ENCODE results near the gene ZNF501.

ZNF501 gene

DNA sequence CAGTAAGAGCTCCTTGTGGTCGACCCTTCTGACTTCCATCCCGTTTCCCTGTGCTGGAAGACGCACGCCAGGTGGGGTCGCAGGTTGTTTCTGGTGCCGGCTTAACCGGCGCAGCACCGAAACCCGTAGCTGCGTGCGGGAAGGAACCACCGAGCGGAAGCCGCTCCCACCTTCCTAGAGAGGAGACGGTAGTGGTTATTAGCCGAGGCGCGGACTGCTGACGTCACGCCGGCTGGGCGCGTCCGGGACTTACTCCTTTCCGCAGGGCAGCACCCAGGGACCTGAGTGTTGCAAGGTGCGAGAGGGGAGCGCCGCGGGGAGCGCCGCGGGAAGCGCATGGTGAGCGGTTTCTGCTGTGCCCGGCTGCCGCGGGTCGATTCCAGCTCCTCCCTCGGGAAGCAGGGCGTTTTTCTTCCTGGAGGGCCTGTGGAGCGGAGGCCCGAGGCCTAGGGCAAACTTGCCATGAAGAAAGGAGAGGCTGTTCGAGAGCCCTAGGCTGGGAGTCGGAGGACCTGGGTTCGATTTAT, at the start of gene ZNF501:
ZNF501 (plus strand) TSS at position 252 of the 527 bp plus-strand sequence. CDS start 4,787 bp downstream, outside the sequence.
- H3K4me3 ChIP-seq (ENCODE audit: low read depth, low read length) = peak within 1 kb of the TSS; percentile 85
- peaks cover 75% of the 10 kb centered on the region for H3K9me3 ChIP-seq (ENCODE audit: control insufficient read depth, insufficient read depth, low read length)
- peak within 1 kb of the TSS; percentile 39 for H3K27ac ChIP-seq (ENCODE audit: low read depth, low read length)
- H3K9ac ChIP-seq (ENCODE audit: low read depth, low read length) = peak within 1 kb of the TSS; percentile 77
- no peaks in the 10 kb centered on the region for H3K4me1 ChIP-seq (ENCODE audit: control insufficient read depth, insufficient read depth, low read length)
- peaks cover 32% of the 10 kb centered on the region for H3K36me3 ChIP-seq (ENCODE audit: control insufficient read depth, insufficient read depth, low read length)
- H3K27me3 ChIP-seq (ENCODE audit: control insufficient read depth, insufficient read depth, low read length) = no peaks in the 10 kb centered on the region

GRCh38 chr3:44680921-44681455, 48.4 kb upstream of the ZNF501 start:
- Histone ChIP-seq H3K27me3 (ENCODE audit: control insufficient read depth, insufficient read depth, low read length) (no peaks in the 10 kb centered on the region), H3K27ac (ENCODE audit: low read depth, low read length) (no peak overlapping the region), H3K9me3 (ENCODE audit: control insufficient read depth, insufficient read depth, low read length) (peaks cover 21% of the 10 kb centered on the region), H3K4me3 (ENCODE audit: low read depth, low read length) (no peak overlapping the region), H3K4me1 (ENCODE audit: control insufficient read depth, insufficient read depth, low read length) (no peaks in the 10 kb centered on the region), H3K9ac (ENCODE audit: low read depth, low read length) (no peak overlapping the region), H3K36me3 (ENCODE audit: control insufficient read depth, insufficient read depth, low read length) (no peaks in the 10 kb centered on the region)

DNA sequence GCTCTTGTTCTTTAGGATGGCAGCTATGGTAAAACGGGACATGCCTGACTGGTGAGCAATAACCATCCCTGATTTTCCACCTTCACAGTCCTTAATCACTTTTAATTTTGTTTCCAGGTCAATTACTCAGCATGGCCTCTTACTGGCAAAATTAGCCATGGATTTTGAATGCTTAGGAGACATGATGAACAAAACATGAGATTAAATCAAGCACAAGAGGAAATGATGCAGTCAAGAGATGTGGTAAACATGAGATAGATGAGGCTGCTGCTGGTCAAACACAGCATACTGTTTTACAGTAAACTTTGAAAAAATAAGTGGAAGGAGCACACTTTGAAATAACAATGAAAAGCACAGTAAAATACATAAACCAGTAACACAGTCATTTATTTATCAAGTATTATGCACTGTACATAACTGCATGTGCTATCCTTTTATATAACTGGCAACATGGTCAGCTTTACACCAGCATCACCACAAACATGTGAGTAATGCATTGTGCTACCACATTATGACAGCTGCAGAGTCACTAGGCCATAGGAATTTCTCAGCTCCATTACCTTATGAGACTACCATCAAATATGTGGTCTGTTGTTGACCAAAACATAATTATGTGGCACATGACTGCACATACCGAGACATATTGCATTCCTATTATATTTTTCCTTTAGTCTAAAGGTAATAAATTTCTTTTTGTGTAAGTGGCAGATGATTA, 47.1 kb upstream of the ZNF501 start:
- H3K9me3 ChIP-seq (ENCODE audit: control insufficient read depth, insufficient read depth, low read length) = peaks cover 28% of the 10 kb centered on the region
- H3K27ac ChIP-seq (ENCODE audit: low read depth, low read length) = no peak overlapping the region
- H3K36me3 ChIP-seq (ENCODE audit: control insufficient read depth, insufficient read depth, low read length) = no peaks in the 10 kb centered on the region
- no peaks in the 10 kb centered on the region for H3K27me3 ChIP-seq (ENCODE audit: control insufficient read depth, insufficient read depth, low read length)
- H3K4me1 ChIP-seq (ENCODE audit: control insufficient read depth, insufficient read depth, low read length) = no peaks in the 10 kb centered on the region
- no peak overlapping the region for H3K4me3 ChIP-seq (ENCODE audit: low read depth, low read length)
- no peak overlapping the region for H3K9ac ChIP-seq (ENCODE audit: low read depth, low read length)

GRCh38 chr3:44685128-44685800, 44.2 kb upstream of the ZNF501 start:
- H3K27me3 ChIP-seq (ENCODE audit: control insufficient read depth, insufficient read depth, low read length) = no peaks in the 10 kb centered on the region
- no peak overlapping the region for H3K27ac ChIP-seq (ENCODE audit: low read depth, low read length)
- H3K4me3 ChIP-seq (ENCODE audit: low read depth, low read length) = peak overlapping the region; percentile 80
- no peaks in the 10 kb centered on the region for H3K4me1 ChIP-seq (ENCODE audit: control insufficient read depth, insufficient read depth, low read length)
- H3K9me3 ChIP-seq (ENCODE audit: control insufficient read depth, insufficient read depth, low read length) = peaks cover 44% of the 10 kb centered on the region
- peak overlapping the region; percentile 48; the same call in 1 of the 2 replicates for H3K9ac ChIP-seq (ENCODE audit: low read depth, low read length)
- H3K36me3 ChIP-seq (ENCODE audit: control insufficient read depth, insufficient read depth, low read length) = no peaks in the 10 kb centered on the region

GRCh38 chr3:44687898-44688297, 41.5 kb upstream of the ZNF501 start:
- Histone ChIP-seq H3K27ac (ENCODE audit: low read depth, low read length) (no peak overlapping the region), H3K36me3 (ENCODE audit: control insufficient read depth, insufficient read depth, low read length) (no peaks in the 10 kb centered on the region), H3K9me3 (ENCODE audit: control insufficient read depth, insufficient read depth, low read length) (peaks cover 40% of the 10 kb centered on the region)

DNA sequence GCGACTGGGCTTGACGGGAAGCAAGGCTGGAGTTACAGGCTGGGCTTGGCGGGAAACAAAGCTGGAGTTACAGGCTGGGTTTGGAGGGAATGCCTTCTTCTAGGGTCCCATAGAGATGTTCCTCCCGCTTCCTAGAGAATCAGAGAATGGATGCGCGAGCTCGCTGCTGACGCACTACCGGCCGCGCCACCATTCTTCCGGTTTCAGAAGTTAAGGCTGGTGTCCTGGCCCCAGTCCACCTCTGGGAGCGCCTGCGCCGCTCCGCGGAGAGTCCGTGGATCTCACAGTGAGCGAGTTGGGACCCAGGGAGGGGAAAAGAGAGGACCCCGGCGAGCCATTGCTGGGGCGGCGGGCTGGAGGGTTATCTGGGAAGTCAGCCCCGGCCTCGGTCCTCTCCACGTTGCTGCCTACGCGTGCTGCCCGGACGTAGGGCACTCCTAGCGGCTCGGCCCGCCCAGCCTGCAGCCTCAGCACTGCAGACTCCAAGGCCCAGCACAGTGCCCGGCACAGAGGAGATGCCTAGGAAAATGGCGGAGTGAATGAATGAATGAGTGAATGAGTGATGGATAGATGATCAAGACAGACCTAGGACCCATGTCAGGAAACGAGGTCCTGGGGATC, 16.9 kb upstream of the ZNF501 start, which contains the start of gene ZNF502:
ZNF502 (plus strand) TSS at position 206 of the 621 bp plus-strand sequence. CDS start 7,602 bp downstream, outside the sequence.
- peak within 1 kb of the TSS; percentile 90 for H3K4me3 ChIP-seq (ENCODE audit: low read depth, low read length)

More at GRCh38 chr3:44687898-44688297, 41.5 kb upstream of the ZNF501 start:
- Histone ChIP-seq H3K9ac (ENCODE audit: low read depth, low read length) (no peak overlapping the region), H3K4me1 (ENCODE audit: control insufficient read depth, insufficient read depth, low read length) (no peaks in the 10 kb centered on the region), H3K27me3 (ENCODE audit: control insufficient read depth, insufficient read depth, low read length) (no peaks in the 10 kb centered on the region), H3K4me3 (ENCODE audit: low read depth, low read length) (no peak overlapping the region)

DNA sequence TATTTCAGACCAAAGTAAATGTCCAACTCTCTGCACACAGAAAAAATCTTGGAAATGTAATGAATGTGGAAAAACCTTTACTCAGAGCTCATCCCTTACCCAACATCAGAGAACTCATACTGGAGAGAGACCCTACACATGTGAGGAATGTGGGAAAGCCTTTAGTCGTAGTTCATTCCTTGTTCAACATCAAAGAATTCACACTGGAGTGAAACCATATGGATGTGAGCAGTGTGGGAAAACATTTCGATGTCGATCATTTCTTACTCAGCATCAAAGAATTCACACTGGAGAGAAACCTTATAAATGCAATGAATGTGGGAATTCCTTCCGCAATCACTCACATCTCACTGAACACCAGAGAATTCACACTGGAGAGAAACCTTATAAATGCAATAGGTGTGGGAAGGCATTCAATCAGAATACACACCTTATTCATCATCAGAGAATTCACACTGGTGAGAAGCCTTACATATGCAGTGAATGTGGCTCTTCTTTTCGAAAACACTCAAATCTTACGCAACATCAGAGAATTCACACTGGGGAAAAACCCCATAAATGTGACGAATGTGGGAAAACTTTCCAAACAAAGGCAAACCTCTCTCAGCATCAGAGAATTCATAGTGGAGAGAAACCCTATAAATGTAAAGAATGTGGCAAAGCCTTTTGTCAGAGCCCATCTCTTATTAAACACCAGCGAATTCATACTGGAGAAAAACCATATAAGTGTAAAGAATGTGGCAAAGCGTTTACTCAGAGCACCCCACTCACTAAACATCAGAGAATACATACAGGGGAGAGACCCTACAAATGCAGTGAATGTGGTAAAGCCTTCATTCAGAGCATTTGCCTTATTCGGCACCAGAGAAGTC, 8.0 kb upstream of the ZNF501 start:
- Histone ChIP-seq H3K9ac (ENCODE audit: low read depth, low read length) (no peak overlapping the region), H3K4me3 (ENCODE audit: low read depth, low read length) (peak overlapping the region; percentile 12; the same call in 1 of the 2 replicates), H3K27me3 (ENCODE audit: control insufficient read depth, insufficient read depth, low read length) (no peaks in the 10 kb centered on the region), H3K27ac (ENCODE audit: low read depth, low read length) (no peak overlapping the region), H3K9me3 (ENCODE audit: control insufficient read depth, insufficient read depth, low read length) (peaks cover 87% of the 10 kb centered on the region), H3K36me3 (ENCODE audit: control insufficient read depth, insufficient read depth, low read length) (peaks cover 27% of the 10 kb centered on the region), H3K4me1 (ENCODE audit: control insufficient read depth, insufficient read depth, low read length) (no peaks in the 10 kb centered on the region)

More for the DNA sequence above, 16.9 kb upstream of the ZNF501 start, which contains the start of gene ZNF502:
- Histone ChIP-seq H3K4me1 (ENCODE audit: control insufficient read depth, insufficient read depth, low read length) (no peaks in the 10 kb centered on the region), H3K36me3 (ENCODE audit: control insufficient read depth, insufficient read depth, low read length) (0 out of 2 replicates have a peak, but pooled peaks cover 3% of the 10 kb centered on the region), H3K27me3 (ENCODE audit: control insufficient read depth, insufficient read depth, low read length) (no peaks in the 10 kb centered on the region), H3K9ac (ENCODE audit: low read depth, low read length) (peak within 1 kb of the TSS; percentile 67; the same call in 1 of the 2 replicates), H3K9me3 (ENCODE audit: control insufficient read depth, insufficient read depth, low read length) (peaks cover 66% of the 10 kb centered on the region), H3K27ac (ENCODE audit: low read depth, low read length) (no peak within 1 kb of the TSS)

DNA sequence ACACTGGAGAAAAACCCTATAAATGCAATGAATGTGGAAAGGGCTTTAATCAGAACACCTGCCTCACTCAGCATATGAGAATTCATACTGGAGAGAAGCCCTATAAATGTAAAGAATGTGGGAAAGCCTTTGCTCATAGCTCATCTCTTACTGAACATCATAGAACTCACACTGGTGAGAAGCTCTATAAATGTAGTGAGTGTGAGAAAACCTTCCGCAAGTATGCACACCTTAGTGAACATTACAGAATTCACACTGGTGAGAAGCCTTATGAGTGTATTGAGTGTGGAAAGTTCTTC, 7.4 kb upstream of the ZNF501 start:
- no peak overlapping the region for H3K9ac ChIP-seq (ENCODE audit: low read depth, low read length)
- peak overlapping the region; percentile 12; the same call in 1 of the 2 replicates for H3K4me3 ChIP-seq (ENCODE audit: low read depth, low read length)
- H3K9me3 ChIP-seq (ENCODE audit: control insufficient read depth, insufficient read depth, low read length) = peaks cover 82% of the 10 kb centered on the region

GRCh38 chr3:44734646-44735168, 5.3 kb downstream of the ZNF501 start:
- Histone ChIP-seq H3K36me3 (ENCODE audit: control insufficient read depth, insufficient read depth, low read length) (peaks cover 45% of the 10 kb centered on the region), H3K4me3 (ENCODE audit: low read depth, low read length) (no peak overlapping the region; the same call in 1 of the 2 replicates), H3K9me3 (ENCODE audit: control insufficient read depth, insufficient read depth, low read length) (peaks cover 90% of the 10 kb centered on the region)

More for the DNA sequence above, 7.4 kb upstream of the ZNF501 start:
- peaks cover 27% of the 10 kb centered on the region for H3K36me3 ChIP-seq (ENCODE audit: control insufficient read depth, insufficient read depth, low read length)
- no peaks in the 10 kb centered on the region for H3K27me3 ChIP-seq (ENCODE audit: control insufficient read depth, insufficient read depth, low read length)
- no peaks in the 10 kb centered on the region for H3K4me1 ChIP-seq (ENCODE audit: control insufficient read depth, insufficient read depth, low read length)
- no peak overlapping the region for H3K27ac ChIP-seq (ENCODE audit: low read depth, low read length)

DNA sequence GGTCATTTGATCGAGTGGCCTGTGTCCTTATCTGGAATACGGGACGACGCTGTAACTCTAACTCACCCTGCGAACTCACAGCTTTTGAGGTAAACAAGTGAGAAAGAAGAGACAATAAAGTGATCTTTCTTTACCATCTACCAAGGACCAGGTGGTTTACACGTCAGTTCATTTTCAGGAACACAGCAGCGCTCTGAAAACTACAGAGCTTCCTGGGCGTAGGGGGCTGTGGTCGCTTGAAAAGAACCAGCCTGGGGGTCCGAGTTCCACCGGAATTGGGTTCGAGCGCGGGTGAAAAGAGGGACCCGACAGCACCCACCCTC, 31.6 kb downstream of the ZNF501 start:
- H3K9ac ChIP-seq (ENCODE audit: low read depth, low read length) = peak overlapping the region; percentile 95
- 0 out of 2 replicates have a peak, but pooled peaks cover 6% of the 10 kb centered on the region for H3K4me1 ChIP-seq (ENCODE audit: control insufficient read depth, insufficient read depth, low read length)
- H3K36me3 ChIP-seq (ENCODE audit: control insufficient read depth, insufficient read depth, low read length) = peaks cover 36% of the 10 kb centered on the region
- peak overlapping the region; percentile 99 for H3K27ac ChIP-seq (ENCODE audit: low read depth, low read length)
- H3K9me3 ChIP-seq (ENCODE audit: control insufficient read depth, insufficient read depth, low read length) = peaks cover 4% of the 10 kb centered on the region
- H3K4me3 ChIP-seq (ENCODE audit: low read depth, low read length) = peak overlapping the region; percentile 85
- no peaks in the 10 kb centered on the region for H3K27me3 ChIP-seq (ENCODE audit: control insufficient read depth, insufficient read depth, low read length)

More at GRCh38 chr3:44734646-44735168, 5.3 kb downstream of the ZNF501 start:
- H3K4me1 ChIP-seq (ENCODE audit: control insufficient read depth, insufficient read depth, low read length) = no peaks in the 10 kb centered on the region
- no peak overlapping the region for H3K9ac ChIP-seq (ENCODE audit: low read depth, low read length)
- no peaks in the 10 kb centered on the region for H3K27me3 ChIP-seq (ENCODE audit: control insufficient read depth, insufficient read depth, low read length)
- H3K27ac ChIP-seq (ENCODE audit: low read depth, low read length) = no peak overlapping the region
